ENCODE data around the gene UBE2L5.
A peak's percentile ranks its signal among the peaks of the same experiment; 100 is the strongest.
"Not testable (repeated sequence)": the region's sequence is repeated elsewhere in the genome, so short reads cannot be mapped to it uniquely, and the experiment has no call there.

The UBE2L5 gene

DNA sequence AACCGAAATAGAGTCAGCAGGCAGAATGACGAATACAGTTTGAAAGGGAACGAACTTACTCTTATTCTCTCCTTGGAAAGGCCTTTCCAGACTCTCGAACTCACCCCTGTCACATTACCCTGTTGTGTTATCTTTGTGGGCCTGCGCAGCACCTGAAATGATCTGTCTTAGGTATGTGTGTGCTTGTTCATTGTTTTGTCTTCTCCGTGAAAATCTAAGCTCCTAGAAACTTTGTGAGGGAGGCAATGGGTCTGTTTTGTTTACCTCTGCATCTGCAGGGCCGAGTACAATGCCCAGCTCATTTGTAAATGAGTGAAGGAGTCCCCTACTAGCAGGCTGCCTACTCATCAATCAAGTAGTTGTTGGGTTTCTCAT is 23.8 kb downstream of the UBE2L5 start:
- Histone ChIP-seq H3K4me3 (ENCODE audit: low read depth in 1 of 2, low read length in 2 of 2) (peak overlapping the region; percentile 52 to 61), H3K4me1 (ENCODE audit: control insufficient read depth in 1 of 2, insufficient read depth in 2 of 2, low read length in 2 of 2) (peaks cover 0 to 9% of the 10 kb centered on the region in 2 donors), H3K36me3 (ENCODE audit: control insufficient read depth in 1 of 2, insufficient read depth in 2 of 2, low read length in 2 of 2) (no peaks in the 10 kb centered on the region), H3K9me3 (ENCODE audit: control insufficient read depth in 1 of 2, low read length in 2 of 2) (no peaks in the 10 kb centered on the region), H3K27me3 (ENCODE audit: low read depth, low read length) (no peaks in the 10 kb centered on the region), H3K27ac (ENCODE audit: low read length) (peak overlapping the region; percentile 55)

DNA sequence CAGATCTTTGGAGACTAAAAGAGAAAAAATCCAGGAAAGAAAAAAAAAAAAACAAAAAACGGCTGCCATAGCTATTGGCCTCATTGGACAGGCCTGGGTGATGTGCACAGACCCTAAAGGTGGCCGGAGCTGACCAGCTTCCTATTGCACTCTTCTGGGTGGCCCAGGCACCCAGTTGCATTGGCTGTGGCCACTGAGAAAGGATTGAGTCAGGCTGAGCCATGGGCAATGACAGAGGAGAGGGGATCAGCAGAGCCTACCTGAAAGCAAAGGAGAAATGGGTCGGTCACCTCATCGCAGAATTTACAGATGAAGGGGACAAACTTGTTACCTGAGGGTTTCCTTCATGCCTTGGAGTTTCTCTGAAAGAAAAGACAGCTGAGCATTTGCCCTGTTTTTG is 26.1 kb downstream of the UBE2L5 start:
- H3K36me3 ChIP-seq (ENCODE audit: control insufficient read depth in 1 of 2, insufficient read depth in 2 of 2, low read length in 2 of 2): no peaks in the 10 kb centered on the region
- H3K4me3 ChIP-seq (ENCODE audit: low read depth in 1 of 2, low read length in 2 of 2): no peak overlapping the region
- H3K4me1 ChIP-seq (ENCODE audit: control insufficient read depth in 1 of 2, insufficient read depth in 2 of 2, low read length in 2 of 2): peaks cover 0 to 9% of the 10 kb centered on the region in 2 donors
- H3K27ac ChIP-seq (ENCODE audit: low read length): no peak overlapping the region
- no peaks in the 10 kb centered on the region for H3K27me3 ChIP-seq (ENCODE audit: low read depth, low read length)
- H3K9me3 ChIP-seq (ENCODE audit: control insufficient read depth in 1 of 2, low read length in 2 of 2): no peaks in the 10 kb centered on the region

GRCh38 chr13:30450066-30450465 is 27.8 kb downstream of the UBE2L5 start:
- Histone ChIP-seq H3K4me3 (ENCODE audit: low read depth in 1 of 2, low read length in 2 of 2) (no peak overlapping the region), H3K4me1 (ENCODE audit: control insufficient read depth in 1 of 2, insufficient read depth in 2 of 2, low read length in 2 of 2) (peaks cover 0 to 9% of the 10 kb centered on the region in 2 donors), H3K27ac (ENCODE audit: low read length) (no peak overlapping the region), H3K9me3 (ENCODE audit: control insufficient read depth in 1 of 2, low read length in 2 of 2) (no peaks in the 10 kb centered on the region), H3K36me3 (ENCODE audit: control insufficient read depth in 1 of 2, insufficient read depth in 2 of 2, low read length in 2 of 2) (no peaks in the 10 kb centered on the region), H3K27me3 (ENCODE audit: low read depth, low read length) (no peaks in the 10 kb centered on the region)

DNA sequence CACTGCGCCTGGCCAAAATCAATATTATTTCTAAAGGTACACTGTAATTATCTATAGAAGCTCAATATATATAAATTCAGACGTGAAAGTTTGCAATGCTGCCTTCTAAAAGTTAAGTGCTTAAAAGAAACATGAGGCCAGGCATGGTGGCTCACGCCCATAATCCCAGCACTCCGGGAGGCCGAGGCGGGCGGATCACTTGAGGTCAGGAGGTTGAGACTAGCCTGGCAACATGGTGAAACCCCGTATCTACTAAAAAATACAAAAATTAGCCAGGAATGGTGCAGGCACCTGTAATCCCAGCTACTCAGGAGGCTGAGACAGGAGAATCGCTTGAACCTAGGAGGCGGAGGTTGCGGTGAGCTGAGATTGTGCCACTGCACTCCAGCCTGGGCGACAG is 29.2 kb downstream of the UBE2L5 start:
- not testable (repeated sequence) for H3K4me1 ChIP-seq (ENCODE audit: control insufficient read depth in 1 of 2, insufficient read depth in 2 of 2, low read length in 2 of 2); H3K27ac ChIP-seq (ENCODE audit: low read length); H3K9me3 ChIP-seq (ENCODE audit: control insufficient read depth in 1 of 2, low read length in 2 of 2); H3K27me3 ChIP-seq (ENCODE audit: low read depth, low read length); H3K4me3 ChIP-seq (ENCODE audit: low read depth in 1 of 2, low read length in 2 of 2); H3K36me3 ChIP-seq (ENCODE audit: control insufficient read depth in 1 of 2, insufficient read depth in 2 of 2, low read length in 2 of 2)

DNA sequence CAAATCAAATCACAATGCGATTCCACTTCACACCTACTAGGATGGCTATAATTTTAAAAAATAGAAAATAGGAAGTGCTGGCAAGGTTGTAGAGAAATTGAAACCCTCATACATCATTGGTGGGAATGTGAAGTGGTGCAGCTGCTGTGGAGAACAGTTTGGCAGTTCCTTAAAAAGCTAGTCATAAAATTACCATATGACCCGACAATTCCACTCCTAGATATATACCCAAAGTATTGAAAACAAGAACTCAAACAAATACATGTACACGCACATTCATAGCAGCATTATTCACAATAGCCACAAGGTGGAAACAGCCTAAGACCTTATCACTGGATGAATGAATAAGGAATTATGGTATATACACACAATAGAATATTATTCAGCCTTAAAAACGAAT is 31.4 kb downstream of the UBE2L5 start:
- H3K27ac ChIP-seq (ENCODE audit: low read length): no peak overlapping the region
- H3K9me3 ChIP-seq (ENCODE audit: control insufficient read depth in 1 of 2, low read length in 2 of 2): no peaks in the 10 kb centered on the region
- no peaks in the 10 kb centered on the region for H3K4me1 ChIP-seq (ENCODE audit: control insufficient read depth in 1 of 2, insufficient read depth in 2 of 2, low read length in 2 of 2)
- no peaks in the 10 kb centered on the region for H3K36me3 ChIP-seq (ENCODE audit: control insufficient read depth in 1 of 2, insufficient read depth in 2 of 2, low read length in 2 of 2)
- H3K27me3 ChIP-seq (ENCODE audit: low read depth, low read length): no peaks in the 10 kb centered on the region
- H3K4me3 ChIP-seq (ENCODE audit: low read depth in 1 of 2, low read length in 2 of 2): no peak overlapping the region

- Histone ChIP-seq H3K4me3 (ENCODE audit: low read depth in 1 of 2, low read length in 2 of 2) (no peak overlapping the region), H3K27me3 (ENCODE audit: low read depth, low read length) (no peaks in the 10 kb centered on the region), H3K9me3 (ENCODE audit: control insufficient read depth in 1 of 2, low read length in 2 of 2) (no peaks in the 10 kb centered on the region), H3K4me1 (ENCODE audit: control insufficient read depth in 1 of 2, insufficient read depth in 2 of 2, low read length in 2 of 2) (no peaks in the 10 kb centered on the region), H3K27ac (ENCODE audit: low read length) (no peak overlapping the region), H3K36me3 (ENCODE audit: control insufficient read depth in 1 of 2, insufficient read depth in 2 of 2, low read length in 2 of 2) (peaks cover 0 to 4% of the 10 kb centered on the region in 2 donors)
These were observed 32.7 kb downstream of the UBE2L5 start for GRCh38 chr13:30454991-30455390.

- Histone ChIP-seq H3K4me3 (ENCODE audit: low read depth in 1 of 2, low read length in 2 of 2) (no peak overlapping the region), H3K4me1 (ENCODE audit: control insufficient read depth in 1 of 2, insufficient read depth in 2 of 2, low read length in 2 of 2) (peaks cover 0 to 1% of the 10 kb centered on the region in 2 donors), H3K36me3 (ENCODE audit: control insufficient read depth in 1 of 2, insufficient read depth in 2 of 2, low read length in 2 of 2) (peaks cover 0 to 5% of the 10 kb centered on the region in 2 donors), H3K9me3 (ENCODE audit: control insufficient read depth in 1 of 2, low read length in 2 of 2) (no peaks in the 10 kb centered on the region), H3K27me3 (ENCODE audit: low read depth, low read length) (no peaks in the 10 kb centered on the region), H3K27ac (ENCODE audit: low read length) (peak overlapping the region; percentile 8)
These were observed 34.0 kb downstream of the UBE2L5 start for GRCh38 chr13:30456290-30456689.

GRCh38 chr13:30457306-30457891 is 35.1 kb downstream of the UBE2L5 start:
- H3K36me3 ChIP-seq (ENCODE audit: control insufficient read depth in 1 of 2, insufficient read depth in 2 of 2, low read length in 2 of 2): peaks cover 0 to 14% of the 10 kb centered on the region in 2 donors
- peaks cover 0 to 11% of the 10 kb centered on the region in 2 donors for H3K4me1 ChIP-seq (ENCODE audit: control insufficient read depth in 1 of 2, insufficient read depth in 2 of 2, low read length in 2 of 2)
- no peak overlapping the region for H3K27ac ChIP-seq (ENCODE audit: low read length)
- H3K4me3 ChIP-seq (ENCODE audit: low read depth in 1 of 2, low read length in 2 of 2): no peak overlapping the region
- no peaks in the 10 kb centered on the region for H3K9me3 ChIP-seq (ENCODE audit: control insufficient read depth in 1 of 2, low read length in 2 of 2)
- H3K27me3 ChIP-seq (ENCODE audit: low read depth, low read length): no peaks in the 10 kb centered on the region

DNA sequence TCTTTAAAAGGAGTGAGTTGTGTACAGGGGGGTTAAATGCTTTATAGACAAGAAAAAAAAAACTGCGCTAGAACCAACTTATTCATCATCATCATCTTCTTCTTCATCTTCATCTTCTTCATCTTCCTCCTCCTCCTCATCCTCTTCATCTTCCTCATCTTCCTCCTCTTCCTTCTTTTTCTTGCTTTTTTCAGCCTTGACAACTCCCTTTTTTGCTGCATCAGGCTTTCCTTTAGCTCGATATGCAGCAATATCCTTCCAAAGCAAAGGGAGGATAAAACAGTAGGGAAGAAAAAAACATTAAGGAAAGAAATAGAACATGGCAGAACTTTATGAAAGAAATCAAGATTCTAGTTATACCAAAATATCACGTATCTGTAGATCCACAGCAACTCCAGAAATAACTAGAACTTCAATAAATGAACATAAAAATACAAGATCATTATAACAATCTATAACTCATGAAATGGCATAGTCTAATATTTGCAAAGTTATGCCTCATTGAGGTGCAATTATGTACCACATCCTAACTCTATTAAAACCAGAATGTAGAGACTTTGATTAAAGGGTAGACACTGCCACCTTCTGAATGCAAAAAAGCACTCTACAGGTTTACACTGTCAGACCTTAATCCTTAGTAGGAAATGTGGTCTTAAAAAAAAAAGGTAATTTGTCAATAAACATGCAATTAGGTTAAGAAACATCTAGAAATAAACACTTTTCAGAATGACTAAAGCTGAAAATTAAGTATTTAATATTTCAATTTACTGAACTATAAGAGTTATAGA is 39.2 kb downstream of the UBE2L5 start:
- H3K36me3 ChIP-seq (ENCODE audit: control insufficient read depth in 1 of 2, insufficient read depth in 2 of 2, low read length in 2 of 2): peaks cover 0 to 19% of the 10 kb centered on the region in 2 donors
- not testable (repeated sequence) for H3K27me3 ChIP-seq (ENCODE audit: low read depth, low read length); H3K9me3 ChIP-seq (ENCODE audit: control insufficient read depth in 1 of 2, low read length in 2 of 2); H3K4me3 ChIP-seq (ENCODE audit: low read depth in 1 of 2, low read length in 2 of 2)
- H3K4me1 ChIP-seq (ENCODE audit: control insufficient read depth in 1 of 2, insufficient read depth in 2 of 2, low read length in 2 of 2): peaks cover 0 to 29% of the 10 kb centered on the region in 2 donors
- peak overlapping the region; percentile 53 for H3K27ac ChIP-seq (ENCODE audit: low read length)

GRCh38 chr13:30463787-30464495 is 41.6 kb downstream of the UBE2L5 start:
- Histone ChIP-seq H3K27me3 (ENCODE audit: low read depth, low read length) (no peaks in the 10 kb centered on the region), H3K27ac (ENCODE audit: low read length) (peak overlapping the region; percentile 99), H3K9me3 (ENCODE audit: control insufficient read depth in 1 of 2, low read length in 2 of 2) (no peaks in the 10 kb centered on the region), H3K4me3 (ENCODE audit: low read depth in 1 of 2, low read length in 2 of 2) (peak overlapping the region; percentile 75 to 93), H3K36me3 (ENCODE audit: control insufficient read depth in 1 of 2, insufficient read depth in 2 of 2, low read length in 2 of 2) (peaks cover 0 to 18% of the 10 kb centered on the region in 2 donors), H3K4me1 (ENCODE audit: control insufficient read depth in 1 of 2, insufficient read depth in 2 of 2, low read length in 2 of 2) (peaks cover 0 to 29% of the 10 kb centered on the region in 2 donors)

GRCh38 chr13:30464496-30465342 is 42.4 kb downstream of the UBE2L5 start:
- Histone ChIP-seq H3K9me3 (ENCODE audit: control insufficient read depth in 1 of 2, low read length in 2 of 2) (no peaks in the 10 kb centered on the region), H3K4me3 (ENCODE audit: low read depth in 1 of 2, low read length in 2 of 2) (peak overlapping the region; percentile 75 to 93), H3K4me1 (ENCODE audit: control insufficient read depth in 1 of 2, insufficient read depth in 2 of 2, low read length in 2 of 2) (peaks cover 0 to 29% of the 10 kb centered on the region in 2 donors), H3K27me3 (ENCODE audit: low read depth, low read length) (no peaks in the 10 kb centered on the region), H3K36me3 (ENCODE audit: control insufficient read depth in 1 of 2, insufficient read depth in 2 of 2, low read length in 2 of 2) (peaks cover 0 to 14% of the 10 kb centered on the region in 2 donors), H3K27ac (ENCODE audit: low read length) (peak overlapping the region; percentile 99)

Data from muscle layer of duodenum (tissue), 2 donors.